ENCODE data around the gene PRDM12.

Gene PRDM12

DNA sequence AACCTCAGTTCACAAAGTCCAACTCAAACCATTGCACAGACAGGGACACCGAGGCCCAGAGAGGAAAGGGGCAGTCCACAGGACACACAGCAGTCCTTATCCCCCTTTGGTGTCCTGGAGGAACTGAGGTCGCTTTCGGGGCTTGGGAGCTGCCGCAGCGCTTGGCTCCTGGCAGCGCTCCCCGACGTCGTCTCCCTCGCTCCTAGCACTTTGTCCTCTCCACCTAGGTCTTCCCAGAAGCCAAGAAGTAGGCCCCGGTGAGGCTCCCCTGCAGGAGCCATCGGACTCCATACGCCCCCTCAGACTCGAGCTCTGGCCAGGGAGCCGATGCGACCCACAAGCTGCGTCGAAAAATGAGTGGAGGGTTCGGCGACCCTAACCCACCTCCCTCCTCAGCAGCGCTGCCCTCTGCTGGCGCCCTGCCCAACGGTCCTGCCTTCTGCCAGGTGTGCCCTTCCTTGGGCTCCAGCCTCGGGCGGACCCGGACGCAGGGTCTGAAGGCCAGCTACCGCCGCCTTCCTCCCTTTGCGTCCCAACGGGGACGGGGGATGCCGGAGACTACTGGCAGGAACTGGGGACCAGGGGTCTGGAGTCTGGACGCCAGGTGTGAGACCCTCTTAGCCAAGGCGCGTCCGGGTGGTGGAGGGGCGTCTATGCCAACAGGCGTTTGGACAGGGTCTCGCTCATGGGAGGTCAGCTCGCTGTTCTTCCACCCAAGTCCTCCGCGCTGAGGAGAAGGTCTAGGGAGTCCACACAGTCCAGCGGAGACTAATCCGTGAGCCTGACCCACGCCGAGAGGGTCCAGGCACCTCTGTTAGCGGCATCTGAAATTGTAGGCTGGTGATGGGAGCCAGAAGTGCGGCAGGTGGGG is 2.1 kb upstream of the PRDM12 start:
- no peaks in the 10 kb centered on the region for H3K36me3 ChIP-seq
- peaks cover 0 to 3% (median 0%) of the 10 kb centered on the region in 11 experiments; a peak in 1 of 22 replicates for H3K9me3 ChIP-seq (replicated peaks in 1 of 11)
- H3K4me2 ChIP-seq = no peak overlapping the region
- no peak for TF ChIP-seq Cebpa-rat (IDR thresholded peaks at IDR 0.05)
- peaks cover 98 to 100% (median 100%) of the 10 kb centered on the region in 11 experiments for H3K27me3 ChIP-seq
- no peak overlapping the region for H3K9ac ChIP-seq
- H3K27ac ChIP-seq = no peak overlapping the region
- no peaks in the 10 kb centered on the region; a peak in 1 of 20 replicates for H3K4me1 ChIP-seq
- no peak overlapping the region for H3K4me3 ChIP-seq
- peaks cover 0 to 85% (median 43%) of the 10 kb centered on the region in 11 experiments; a peak in 16 of 22 replicates for H4K20me1 ChIP-seq

DNA sequence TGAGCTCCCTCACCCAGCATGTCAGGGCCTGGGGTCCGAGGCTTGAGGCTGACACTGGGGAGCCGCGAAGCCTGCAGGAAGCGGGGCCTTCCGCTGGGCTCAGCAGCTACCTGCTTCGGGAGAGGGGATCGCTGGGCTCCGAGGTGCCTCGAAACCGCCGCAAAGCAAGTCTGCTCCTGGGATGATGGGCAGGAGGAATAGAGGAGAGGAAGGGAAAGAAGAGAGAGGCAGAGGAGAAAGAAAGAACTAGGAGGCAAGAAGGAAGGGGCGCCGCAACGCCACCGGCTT is 1.5 kb upstream of the PRDM12 start:
- no peaks in the 10 kb centered on the region for H3K36me3 ChIP-seq
- no peak for TF ChIP-seq Cebpa-rat (IDR thresholded peaks at IDR 0.05)
- H4K20me1 ChIP-seq = peaks cover 0 to 83% (median 43%) of the 10 kb centered on the region in 11 experiments; a peak in 16 of 22 replicates
- no peaks in the 10 kb centered on the region; a peak in 1 of 20 replicates for H3K4me1 ChIP-seq
- no peak overlapping the region for H3K27ac ChIP-seq
- H3K4me2 ChIP-seq = no peak overlapping the region
- no peak overlapping the region for H3K9ac ChIP-seq
- H3K9me3 ChIP-seq (replicated peaks in 1 of 11) = peaks cover 0 to 3% (median 0%) of the 10 kb centered on the region in 11 experiments; a peak in 1 of 22 replicates
- peaks cover 98 to 100% (median 100%) of the 10 kb centered on the region in 11 experiments for H3K27me3 ChIP-seq
- no peak overlapping the region for H3K4me3 ChIP-seq

DNA sequence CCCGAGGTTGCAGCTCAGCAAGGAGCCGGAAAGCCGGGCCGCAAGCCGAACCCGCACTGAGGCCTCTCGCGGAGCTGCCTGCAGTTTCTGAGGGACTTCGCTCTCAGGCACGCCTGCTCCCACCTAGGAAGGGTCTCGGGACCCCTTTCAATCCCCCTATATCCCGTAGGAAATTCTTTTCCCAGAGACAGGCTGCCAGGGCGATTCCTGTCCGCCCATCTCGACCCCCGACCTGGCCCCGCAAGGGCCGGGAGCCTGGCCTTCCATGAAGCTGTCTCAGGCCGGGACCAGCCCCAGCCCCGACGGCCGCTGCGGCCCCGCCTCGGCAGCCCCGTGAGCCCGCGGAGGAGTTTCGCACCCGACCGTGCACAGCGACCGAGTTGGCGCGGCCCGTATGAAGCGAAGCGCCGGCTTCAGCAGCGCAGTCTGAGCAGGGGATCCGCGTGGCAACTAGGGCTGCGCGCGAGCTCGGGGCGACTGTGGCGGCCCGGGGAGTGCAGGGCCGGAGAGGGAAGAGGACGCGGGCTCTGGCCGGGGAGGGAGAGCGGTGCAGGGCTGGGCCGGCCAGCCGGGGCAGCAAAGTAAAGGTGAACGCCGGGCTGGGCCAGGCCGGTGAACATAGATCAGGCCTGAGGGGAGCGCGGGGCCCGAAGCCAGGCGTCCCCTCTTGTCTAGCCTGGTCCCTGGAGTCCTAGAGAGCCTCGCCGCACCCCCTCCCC is 977 bp upstream of the PRDM12 start:
- H3K36me3 ChIP-seq = no peaks in the 10 kb centered on the region
- TF ChIP-seq Cebpa-rat (IDR thresholded peaks at IDR 0.05) = no peak
- peaks cover 0 to 3% (median 0%) of the 10 kb centered on the region in 11 experiments; a peak in 1 of 22 replicates for H3K9me3 ChIP-seq (replicated peaks in 1 of 11)
- no peak overlapping the region for H3K4me2 ChIP-seq
- no peak overlapping the region for H3K27ac ChIP-seq
- peaks cover 98 to 100% (median 100%) of the 10 kb centered on the region in 11 experiments for H3K27me3 ChIP-seq
- no peaks in the 10 kb centered on the region; a peak in 1 of 20 replicates for H3K4me1 ChIP-seq
- H3K4me3 ChIP-seq = no peak overlapping the region; a peak in 1 of 20 replicates
- no peak overlapping the region for H3K9ac ChIP-seq
- peaks cover 0 to 78% (median 43%) of the 10 kb centered on the region in 11 experiments; a peak in 16 of 22 replicates for H4K20me1 ChIP-seq

DNA sequence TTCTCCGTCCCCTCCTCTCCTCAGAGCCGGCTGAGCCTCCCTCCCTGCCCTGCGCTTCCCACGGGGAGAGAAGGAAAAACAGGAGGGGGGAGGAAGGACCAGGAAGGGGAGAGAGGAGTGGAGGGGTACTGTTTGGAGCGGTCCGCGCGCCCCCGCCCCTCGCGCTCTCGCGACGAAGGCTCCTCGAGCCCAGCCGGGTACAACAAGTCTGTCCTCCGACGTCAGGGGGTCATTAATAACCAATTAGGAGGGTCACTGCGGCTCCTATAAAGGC is 480 bp upstream of the PRDM12 start:
- no peaks in the 10 kb centered on the region; a peak in 1 of 20 replicates for H3K4me1 ChIP-seq
- H3K4me3 ChIP-seq = no peak overlapping the region
- H3K4me2 ChIP-seq = no peak overlapping the region
- peaks cover 0 to 3% (median 0%) of the 10 kb centered on the region in 11 experiments; a peak in 1 of 22 replicates for H3K9me3 ChIP-seq (replicated peaks in 1 of 11)
- no peak overlapping the region for H3K27ac ChIP-seq
- H3K36me3 ChIP-seq = no peaks in the 10 kb centered on the region
- H4K20me1 ChIP-seq = peaks cover 0 to 74% (median 43%) of the 10 kb centered on the region in 11 experiments; a peak in 16 of 22 replicates
- H3K9ac ChIP-seq = no peak overlapping the region
- peaks cover 97 to 100% (median 100%) of the 10 kb centered on the region in 11 experiments for H3K27me3 ChIP-seq
- TF ChIP-seq Cebpa-rat (IDR thresholded peaks at IDR 0.05) = no peak

DNA sequence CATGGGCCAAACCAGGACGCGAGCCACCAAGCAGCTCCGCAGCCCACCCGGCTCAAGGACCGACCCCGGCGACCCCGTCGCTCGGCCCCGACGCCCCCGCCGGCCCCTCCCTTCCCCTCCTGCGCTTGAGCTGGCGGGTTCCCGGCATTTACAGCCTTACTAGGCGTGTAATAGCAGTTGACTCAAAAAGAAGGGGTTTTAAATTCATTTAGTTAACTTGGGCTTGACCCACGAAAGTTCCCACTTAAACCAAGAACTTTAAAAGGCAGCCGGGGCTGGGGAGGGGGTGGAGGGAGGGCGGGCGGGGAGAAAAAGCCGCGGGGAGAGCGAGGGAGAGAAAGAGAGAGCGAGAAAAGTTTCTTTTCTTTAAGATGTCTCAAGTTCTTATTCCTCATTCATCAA is 636 bp downstream of the PRDM12 start:
- no peaks in the 10 kb centered on the region; a peak in 1 of 20 replicates for H3K4me1 ChIP-seq
- H3K27ac ChIP-seq = no peak overlapping the region
- peaks cover 0 to 65% (median 43%) of the 10 kb centered on the region in 11 experiments; a peak in 16 of 22 replicates for H4K20me1 ChIP-seq
- no peak for TF ChIP-seq Cebpa-rat (IDR thresholded peaks at IDR 0.05)
- no peak overlapping the region for H3K4me3 ChIP-seq
- peaks cover 86 to 90% (median 89%) of the 10 kb centered on the region in 11 experiments for H3K27me3 ChIP-seq
- H3K9ac ChIP-seq = no peak overlapping the region
- H3K36me3 ChIP-seq = no peaks in the 10 kb centered on the region
- H3K9me3 ChIP-seq (replicated peaks in 1 of 11) = peaks cover 0 to 3% (median 0%) of the 10 kb centered on the region in 11 experiments; a peak in 1 of 22 replicates
- H3K4me2 ChIP-seq = no peak overlapping the region

DNA sequence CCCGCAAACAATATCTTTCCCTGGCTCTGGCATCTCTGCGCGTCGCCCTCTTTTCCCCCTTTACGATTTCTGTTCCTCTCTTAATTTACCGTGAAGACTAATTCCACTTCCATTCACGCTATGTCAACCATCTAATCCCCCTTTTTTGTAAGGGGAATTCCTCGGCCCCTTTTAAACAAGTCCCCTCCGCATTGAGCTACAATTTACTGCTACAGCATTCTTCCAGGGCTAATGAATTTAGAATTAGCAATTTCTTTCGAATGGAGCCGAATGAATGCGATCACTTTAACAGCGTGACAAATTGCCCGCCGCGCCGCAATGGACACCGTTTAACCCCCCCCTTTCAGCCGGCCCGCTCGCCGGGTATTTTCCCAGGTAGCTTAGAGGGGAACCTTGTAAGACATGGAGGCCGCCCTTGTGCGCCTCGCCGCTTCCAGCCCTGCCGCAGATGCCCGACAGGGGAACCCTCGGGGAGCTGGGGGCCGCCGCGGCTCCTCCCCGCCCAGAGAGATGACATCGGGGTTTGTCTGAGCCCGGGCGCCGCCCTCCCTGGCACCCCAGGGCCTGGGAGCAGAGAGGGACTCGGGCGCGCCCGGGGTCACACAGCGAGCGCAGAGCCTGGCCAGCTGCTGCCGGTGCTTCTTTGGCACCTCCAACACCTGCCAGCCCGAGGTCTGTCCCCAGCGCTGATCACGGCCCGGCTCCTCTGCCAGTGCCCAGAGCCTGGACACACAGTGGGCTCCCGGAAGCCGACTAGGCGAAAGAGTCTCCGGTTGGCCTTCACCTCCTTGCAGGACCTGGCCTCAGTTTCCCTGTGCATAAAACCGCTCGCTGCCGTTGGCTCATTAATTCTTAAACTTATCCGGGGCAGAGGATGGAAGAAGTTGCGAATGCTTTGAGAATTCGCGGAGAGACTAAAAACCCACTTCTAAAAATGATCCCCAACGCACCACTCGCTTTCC is 1.3 kb downstream of the PRDM12 start:
- Histone ChIP-seq H3K27me3 (peaks cover 79 to 84% (median 82%) of the 10 kb centered on the region in 11 experiments), H3K4me3 (no peak overlapping the region), H3K9me3 (replicated peaks in 1 of 11) (peaks cover 0 to 3% (median 0%) of the 10 kb centered on the region in 11 experiments; a peak in 1 of 22 replicates), H3K4me2 (no peak overlapping the region), H3K9ac (no peak overlapping the region), H3K27ac (no peak overlapping the region), H3K36me3 (no peaks in the 10 kb centered on the region), H3K4me1 (no peaks in the 10 kb centered on the region; a peak in 1 of 20 replicates), H4K20me1 (peaks cover 0 to 63% (median 41%) of the 10 kb centered on the region in 11 experiments; a peak in 16 of 22 replicates)
- TF ChIP-seq Cebpa-rat (IDR thresholded peaks at IDR 0.05) = no peak

DNA sequence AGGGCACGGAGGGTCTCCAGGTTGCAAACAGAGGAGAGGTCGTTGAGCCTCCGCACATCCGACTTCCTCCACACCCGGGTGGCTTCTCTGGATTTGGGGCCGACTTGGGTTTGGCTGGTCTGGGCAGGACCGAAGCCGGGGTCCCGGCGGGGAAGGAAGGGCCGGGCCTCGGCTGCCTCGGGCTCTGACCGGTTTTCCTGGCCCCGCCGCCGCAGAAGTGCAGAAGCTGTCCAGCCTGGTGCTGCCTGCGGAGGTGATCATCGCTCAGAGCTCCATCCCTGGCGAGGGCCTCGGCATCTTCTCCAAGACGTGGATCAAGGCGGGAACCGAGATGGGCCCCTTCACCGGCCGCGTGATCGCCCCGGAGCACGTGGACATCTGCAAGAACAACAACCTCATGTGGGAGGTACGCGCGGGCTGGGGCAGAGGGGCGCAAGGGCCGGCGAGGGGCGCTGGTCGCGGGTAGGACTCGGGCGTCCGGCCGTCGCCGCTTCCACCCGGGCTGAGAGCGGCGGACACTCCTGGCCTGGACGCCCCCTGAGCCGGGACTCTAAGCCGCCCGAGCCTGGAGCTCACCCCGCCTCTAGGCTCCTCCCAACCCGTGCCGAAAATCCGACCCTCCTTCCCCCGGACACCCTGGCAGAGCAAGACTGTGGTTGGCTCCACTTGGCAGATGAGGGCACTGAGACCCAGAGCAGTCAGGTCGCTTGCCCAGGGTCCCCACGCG is 2.2 kb downstream of the PRDM12 start:
- peaks cover 0 to 55% (median 33%) of the 10 kb centered on the region in 11 experiments; a peak in 16 of 22 replicates for H4K20me1 ChIP-seq
- TF ChIP-seq Cebpa-rat (IDR thresholded peaks at IDR 0.05) = no peak
- no peak overlapping the region for H3K27ac ChIP-seq
- H3K4me3 ChIP-seq = no peak overlapping the region
- no peaks in the 10 kb centered on the region; a peak in 1 of 22 replicates for H3K9me3 ChIP-seq (replicated peaks in 1 of 11)
- no peak overlapping the region for H3K9ac ChIP-seq
- H3K4me2 ChIP-seq = no peak overlapping the region
- peaks cover 71 to 76% (median 74%) of the 10 kb centered on the region in 11 experiments for H3K27me3 ChIP-seq
- H3K4me1 ChIP-seq = no peaks in the 10 kb centered on the region; a peak in 1 of 20 replicates
- H3K36me3 ChIP-seq = no peaks in the 10 kb centered on the region

DNA sequence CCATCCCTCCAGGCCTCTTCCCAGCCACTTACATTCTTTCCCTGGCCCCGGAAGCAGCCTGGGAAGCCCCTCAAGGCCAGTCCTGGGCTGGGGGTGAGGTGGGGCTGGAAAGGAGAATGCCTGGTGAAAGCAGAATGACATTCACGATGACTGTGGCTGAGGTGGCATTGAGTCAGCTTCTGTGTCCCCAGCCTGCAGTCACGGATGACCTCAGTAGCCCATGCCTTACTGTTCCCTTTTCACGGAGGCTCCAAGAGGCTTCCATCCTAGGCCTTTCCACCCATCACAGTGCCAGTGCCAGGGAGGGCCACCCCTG is 2.7 kb downstream of the PRDM12 start:
- Histone ChIP-seq H3K4me3 (no peak overlapping the region), H3K9ac (no peak overlapping the region), H3K4me1 (no peaks in the 10 kb centered on the region; a peak in 1 of 20 replicates), H3K27ac (no peak overlapping the region), H3K9me3 (replicated peaks in 1 of 11) (no peaks in the 10 kb centered on the region), H3K27me3 (peaks cover 66 to 71% (median 68%) of the 10 kb centered on the region in 11 experiments), H4K20me1 (peaks cover 0 to 49% (median 30%) of the 10 kb centered on the region in 11 experiments; a peak in 16 of 22 replicates), H3K36me3 (no peaks in the 10 kb centered on the region), H3K4me2 (no peak overlapping the region)
- no peak for TF ChIP-seq Cebpa-rat (IDR thresholded peaks at IDR 0.05)
